A549 (cell line): ENCODE data around the gene CACNG5. TPM values are rescaled to one million over a fixed set of nuclear protein-coding genes. Genes with fewer than 3 reads are reported as not detected.

Source experiments
- ATAC-seq, 2 experiments: fragments of 200-7000 bp in 1 of 2; fragments of >200 bp in 1 of 2; cut with Nextera tagmentation in 1 of 2; cut with Tn5 transposase in 1 of 2; 3 replicates each; pipeline versions ENCODE4 v1.8.0 to v1.9.1; 2018 to 2020; ENCODE audit warnings: mild to moderate bottlenecking in 1 of 2, moderate library complexity in 1 of 2
- CTCF ChIA-PET: fragments of 300-600 bp; sonication (Branson Sonifier 250); formaldehyde crosslinking; extraction: SDS; loops from one replicate; lab custom pipeline; 2021; ENCODE audit warnings: antibody characterized with exemption, inconsistent platforms; lab: Yijun Ruan, JAX
- POLR2A ChIA-PET: fragments of 350-600 bp; formaldehyde crosslinking; extraction: SDS; loops from one replicate; lab custom pipeline; 2021; ENCODE audit warnings: antibody characterized with exemption, inconsistent platforms; lab: Yijun Ruan, JAX
- DNase-seq, 2 experiments: peaks; one replicate each; pipeline versions ENCODE4 v3.0.0 to v3.0.0-alpha.2; 2011 to 2016; ENCODE audit warnings: low read depth in 1 of 2, low spot score in 1 of 2
- FAIRE-seq: peaks from 2 replicates; lab custom pipeline; 2011; peaks lifted over from hg19 to GRCh38; lab: Jason Lieb, UNC
- H3K27ac ChIP-seq, 2 experiments: fragments of >200 bp; sonication (Bioruptor Twin); formaldehyde crosslinking; 3 replicates each; pipeline ENCODE4 v1.5.1; 2016 to 2017
- H3K4me1 ChIP-seq: fragments of >200 bp; sonication (Bioruptor Twin); formaldehyde crosslinking; 3 replicates; pipeline ENCODE4 v1.6.1; 2016
- H3K4me2 ChIP-seq: fragments of >200 bp; sonication (Bioruptor Twin); formaldehyde crosslinking; 3 replicates; pipeline ENCODE4 v1.6.1; 2016
- H3K4me3 ChIP-seq: fragments of >200 bp; sonication (Bioruptor Twin); formaldehyde crosslinking; 3 replicates; pipeline ENCODE4 v1.5.1; 2016
- H3K9me3 ChIP-seq: fragments of >200 bp; sonication (Bioruptor Twin); formaldehyde crosslinking; 3 replicates; pipeline ENCODE4 v1.6.1; 2016
- BHLHE40 ChIP-seq: IDR thresholded peaks from 2 replicates; pipeline ENCODE4 v1.6.1; 2012; ENCODE audit warnings: low read depth, low read length, inconsistent platforms
- CBX2 ChIP-seq: fragments of 200-600 bp; sonication (generic); IDR thresholded peaks from 2 replicates; pipeline ENCODE4 v1.6.1; 2016; ENCODE audit warnings: low read depth, mild to moderate bottlenecking, borderline replicate concordance
- CEBPB ChIP-seq, 2 experiments: fragments of >200 bp in 1 of 2; sonication (Bioruptor Twin) in 1 of 2; formaldehyde crosslinking in 1 of 2; IDR thresholded peaks; 2 replicates each; pipeline ENCODE4 v1.6.1; 2012 to 2016
- CHD4 ChIP-seq: fragments of 200-600 bp; sonication (generic); IDR thresholded peaks from 2 replicates; pipeline ENCODE4 v1.6.1; 2016; ENCODE audit warnings: antibody characterized with exemption, mild to moderate bottlenecking, borderline replicate concordance
- EHMT2 ChIP-seq: fragments of 200-600 bp; sonication (generic); IDR thresholded peaks from 2 replicates; pipeline ENCODE4 v1.6.1; 2016; ENCODE audit warnings: antibody characterized with exemption, low read depth, mild to moderate bottlenecking, moderate library complexity
- EP300 ChIP-seq, 2 experiments: fragments of >200 bp; sonication (Bioruptor Twin); formaldehyde crosslinking; IDR thresholded peaks; 2 replicates in 1 of 2; 3 replicates in 1 of 2; pipeline ENCODE4 v1.6.1; 2016 to 2017
- FOXS1 ChIP-seq: fragments of 250-450 bp; sonication (Bioruptor Pico); IDR thresholded peaks from 2 replicates; pipeline ENCODE4 v1.5.0; 2020; ENCODE audit warnings: mild to moderate bottlenecking, moderate library complexity
- GATA3 ChIP-seq: IDR thresholded peaks from 2 replicates; pipeline ENCODE4 v1.6.1; 2012; ENCODE audit warnings: borderline replicate concordance
- HDAC2 ChIP-seq: fragments of 200-600 bp; sonication (generic); IDR thresholded peaks from 2 replicates; pipeline ENCODE4 v1.6.1; 2016
- HOXA7 ChIP-seq: fragments of 250-450 bp; sonication (Bioruptor Pico); IDR thresholded peaks from 2 replicates; pipeline ENCODE4 v1.5.0; 2020; ENCODE audit warnings: mild to moderate bottlenecking, moderate library complexity
- HOXB13 ChIP-seq: fragments of 250-450 bp; sonication (Bioruptor Pico); IDR thresholded peaks from 2 replicates; pipeline ENCODE4 v1.5.0; 2020; ENCODE audit warnings: low read depth, mild to moderate bottlenecking, moderate library complexity
- JUNB ChIP-seq: fragments of >200 bp; sonication (Bioruptor Twin); formaldehyde crosslinking; IDR thresholded peaks from 2 replicates; pipeline ENCODE4 v1.6.1; 2016
- KDM1A ChIP-seq: fragments of 200-600 bp; sonication (generic); IDR thresholded peaks from 2 replicates; pipeline ENCODE4 v1.6.1; 2016; ENCODE audit warnings: low read depth, mild to moderate bottlenecking
- PHF8 ChIP-seq: fragments of 200-600 bp; sonication (generic); IDR thresholded peaks from 2 replicates; pipeline ENCODE4 v1.6.1; 2016; ENCODE audit warnings: low read depth, mild to moderate bottlenecking, antibody characterized with exemption, moderate library complexity, borderline replicate concordance
- POLR2A ChIP-seq: IDR thresholded peaks from 2 replicates; pipeline ENCODE4 v1.6.1; 2012; ENCODE audit warnings: mild to moderate bottlenecking, low read length
- RAD21 ChIP-seq, 2 experiments: fragments of >200 bp in 1 of 2; sonication (Bioruptor Twin) in 1 of 2; formaldehyde crosslinking in 1 of 2; IDR thresholded peaks in 1 of 2; conservative IDR thresholded peaks in 1 of 2; 2 replicates in 1 of 2; 3 replicates in 1 of 2; pipeline ENCODE4 v1.6.1; 2012 to 2018; ENCODE audit warnings: inconsistent platforms in 1 of 2
- TFCP2L1 ChIP-seq: fragments of 250-450 bp; sonication (Bioruptor Pico); IDR thresholded peaks from 2 replicates; pipeline ENCODE4 v1.5.0; 2021; ENCODE audit warnings: mild to moderate bottlenecking
- ZC3H11A ChIP-seq: fragments of 450-650 bp; IDR thresholded peaks from 2 replicates; pipeline ENCODE4 v1.6.1; 2014; ENCODE audit warnings: antibody characterized with exemption, mild to moderate bottlenecking
- ZFP36 ChIP-seq: fragments of 450-650 bp; IDR thresholded peaks from 2 replicates; pipeline ENCODE4 v1.6.1; 2014; ENCODE audit warnings: borderline replicate concordance; ENCODE audit not compliant: partially characterized antibody
- WGBS: methylation state at CpG from one replicate; pipeline ENCODE4 v1.1.6; 2017; ENCODE audit errors: missing lambda C conversion rate; 5-methylcytosine and 5-hydroxymethylcytosine counted together
- polyA plus RNA-seq, 4 experiments: library from polyadenylated mRNA; depleted of rRNA in 3 of 4; stranded (reverse); fragments of >200 nt; fragmentation: RNase III in 1 of 4; extraction: RNeasy Plus Mini Kit Qiagen cat#74134 plus additional on column Dnase treatment in 1 of 4; gene quantifications; 2 replicates in 3 of 4; 3 replicates in 1 of 4; pipeline ENCODE4 v1.2.3, GENCODE V29; 2011 to 2017
- TF ChIP-seq, protein P1 (sequence below): fragments of >200 bp; sonication (Bioruptor Twin); formaldehyde crosslinking; IDR thresholded peaks from 3 replicates; pipeline ENCODE4 v1.5.1; 2016
- TF ChIP-seq, protein P2 (sequence below): IDR thresholded peaks from 2 replicates; pipeline ENCODE4 v1.6.1; 2012; ENCODE audit warnings: low read depth, borderline replicate concordance
- TF ChIP-seq, protein P3 (sequence below): fragments of 200-600 bp; sonication (generic); IDR thresholded peaks from 2 replicates; pipeline ENCODE4 v1.6.1; 2016; ENCODE audit warnings: antibody characterized with exemption, mild to moderate bottlenecking, moderate library complexity
- TF ChIP-seq, protein P4 (sequence below): fragments of 250-450 bp; sonication (Bioruptor Pico); IDR thresholded peaks from 2 replicates; pipeline ENCODE4 v1.5.0; 2020; ENCODE audit warnings: low read depth, mild to moderate bottlenecking, moderate library complexity
- TF ChIP-seq, protein P5 (sequence below): IDR thresholded peaks from 2 replicates; pipeline ENCODE4 v1.6.1; 2012
- TF ChIP-seq, protein P6 (sequence below): fragments of 450-650 bp; IDR thresholded peaks from 2 replicates; pipeline ENCODE4 v1.6.1; 2014; ENCODE audit warnings: antibody characterized with exemption
- TF ChIP-seq, protein P7 (sequence below): IDR thresholded peaks from 2 replicates; pipeline ENCODE4 v1.6.1; 2012

The CACNG5 gene
- polyA plus RNA-seq, 2 of the 4 experiments (the other 2 are of a cell fraction): 0.09 TPM; not detected in 1

DNA sequence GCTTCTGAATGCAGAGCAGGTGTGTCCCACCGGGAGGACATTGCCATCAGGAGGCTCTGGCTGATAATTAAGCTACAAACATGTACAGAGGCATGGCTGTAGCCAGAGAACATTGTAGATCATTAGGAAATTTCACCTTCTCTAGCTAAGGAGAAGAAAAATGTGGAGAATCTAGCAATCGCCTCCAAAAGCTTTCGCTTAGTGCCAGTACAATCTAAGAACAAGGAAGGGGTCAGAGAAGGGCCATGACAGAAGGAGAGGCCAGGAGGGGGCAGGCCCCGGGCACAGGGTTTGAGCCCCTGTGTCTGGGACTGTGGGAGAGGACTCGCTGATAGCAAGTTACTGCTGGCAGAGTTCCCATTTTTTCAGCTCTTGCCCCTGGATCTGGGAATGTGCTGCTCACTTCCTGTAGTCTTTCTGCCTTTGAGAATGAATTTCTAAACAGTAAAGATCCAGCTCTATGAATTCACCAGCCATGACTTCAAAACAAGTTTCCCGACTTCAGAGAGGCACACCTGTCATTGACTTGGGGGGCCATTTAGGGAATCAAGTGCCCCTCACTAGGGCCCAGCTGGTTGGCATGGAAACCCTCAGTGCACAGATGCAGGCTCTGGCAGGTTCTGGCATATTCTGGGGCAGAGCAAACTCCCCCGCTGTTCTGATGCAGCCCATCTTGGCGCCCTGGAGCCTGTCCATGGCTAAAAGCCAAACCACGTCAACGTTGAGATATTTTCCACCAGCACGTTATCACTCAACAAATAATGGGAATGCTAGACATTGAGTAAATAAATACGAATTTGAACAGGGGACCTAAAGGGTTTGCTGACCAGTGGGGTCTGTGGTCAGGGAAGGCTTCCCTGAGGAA, 70.1 kb downstream of the CACNG5 start (continued):
- TF ChIP-seq, protein P1, sequence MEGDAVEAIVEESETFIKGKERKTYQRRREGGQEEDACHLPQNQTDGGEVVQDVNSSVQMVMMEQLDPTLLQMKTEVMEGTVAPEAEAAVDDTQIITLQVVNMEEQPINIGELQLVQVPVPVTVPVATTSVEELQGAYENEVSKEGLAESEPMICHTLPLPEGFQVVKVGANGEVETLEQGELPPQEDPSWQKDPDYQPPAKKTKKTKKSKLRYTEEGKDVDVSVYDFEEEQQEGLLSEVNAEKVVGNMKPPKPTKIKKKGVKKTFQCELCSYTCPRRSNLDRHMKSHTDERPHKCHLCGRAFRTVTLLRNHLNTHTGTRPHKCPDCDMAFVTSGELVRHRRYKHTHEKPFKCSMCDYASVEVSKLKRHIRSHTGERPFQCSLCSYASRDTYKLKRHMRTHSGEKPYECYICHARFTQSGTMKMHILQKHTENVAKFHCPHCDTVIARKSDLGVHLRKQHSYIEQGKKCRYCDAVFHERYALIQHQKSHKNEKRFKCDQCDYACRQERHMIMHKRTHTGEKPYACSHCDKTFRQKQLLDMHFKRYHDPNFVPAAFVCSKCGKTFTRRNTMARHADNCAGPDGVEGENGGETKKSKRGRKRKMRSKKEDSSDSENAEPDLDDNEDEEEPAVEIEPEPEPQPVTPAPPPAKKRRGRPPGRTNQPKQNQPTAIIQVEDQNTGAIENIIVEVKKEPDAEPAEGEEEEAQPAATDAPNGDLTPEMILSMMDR: no peak
- TF ChIP-seq, protein P2, sequence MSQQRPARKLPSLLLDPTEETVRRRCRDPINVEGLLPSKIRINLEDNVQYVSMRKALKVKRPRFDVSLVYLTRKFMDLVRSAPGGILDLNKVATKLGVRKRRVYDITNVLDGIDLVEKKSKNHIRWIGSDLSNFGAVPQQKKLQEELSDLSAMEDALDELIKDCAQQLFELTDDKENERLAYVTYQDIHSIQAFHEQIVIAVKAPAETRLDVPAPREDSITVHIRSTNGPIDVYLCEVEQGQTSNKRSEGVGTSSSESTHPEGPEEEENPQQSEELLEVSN: peak; percentile 35; the same call in 1 of the 2 replicates
- TF ChIP-seq EP300 (IDR thresholded peaks at IDR 0.05) (peak in 1 of 2 experiments; percentile 12; a peak in 3 of 5 replicates), TFCP2L1 (no peak), HDAC2 (no peak), CEBPB (IDR thresholded peaks at IDR 0.05) (peak in 1 of 2 experiments; percentile 38; a peak in 1 of 4 replicates), FOXS1 (CRISPR knock-in tag) (no peak)

DNA sequence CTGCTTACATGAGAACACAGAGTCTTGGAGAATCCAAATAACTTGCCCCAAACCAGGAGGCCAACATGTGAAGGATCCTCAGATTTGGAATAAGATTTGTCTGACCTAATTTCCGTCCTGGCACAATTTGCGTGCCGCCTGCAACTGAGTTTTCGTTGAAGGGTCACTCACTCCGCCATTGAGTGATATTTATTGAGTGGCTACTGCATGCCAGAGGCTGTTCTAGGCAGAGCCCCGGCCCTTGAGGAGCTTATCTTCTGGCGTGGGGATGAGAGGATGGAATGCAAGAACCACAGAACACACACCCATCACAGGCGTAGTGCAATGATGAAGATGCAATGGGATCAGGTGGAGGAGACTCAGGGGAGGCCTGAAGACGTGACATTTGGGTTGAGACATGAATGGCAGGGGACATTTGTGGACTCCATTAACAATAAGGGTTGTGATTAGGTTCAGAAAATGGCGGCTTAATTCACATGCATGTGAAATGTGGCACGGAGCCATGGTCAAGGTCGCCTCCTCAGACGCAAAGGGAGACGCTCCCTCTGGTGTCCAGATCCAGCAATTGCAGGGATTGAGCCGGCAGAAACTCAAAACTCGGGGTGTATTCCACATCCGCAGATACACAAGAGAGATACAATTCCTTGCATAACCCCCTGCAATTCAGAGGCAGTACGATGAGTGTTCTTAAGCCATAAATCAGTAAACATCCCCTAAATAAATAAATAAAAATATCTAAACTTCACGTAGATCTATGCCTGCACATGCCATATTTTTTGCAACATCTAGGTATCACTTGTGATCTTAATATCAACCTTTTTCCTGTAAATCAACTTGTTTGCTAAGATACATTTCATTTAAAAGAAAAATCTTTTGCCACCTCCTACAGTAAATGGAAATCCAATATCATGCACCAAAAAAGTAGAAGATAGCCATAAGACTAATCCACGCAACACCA, 71.7 kb downstream of the CACNG5 start:
- H3K4me3 ChIP-seq: no peak overlapping the region
- 43% methylated on average over 20 of the region's 20 CpGs for WGBS
- FAIRE-seq: peak; percentile 63
- peak; percentile 71 to 88 for DNase-seq
- POLR2A ChIA-PET: no interaction called here
- peak in 1 of 2 experiments; percentile 28; a peak in 3 of 6 replicates for ATAC-seq
- no peak overlapping the region; the same call in 2 of the 3 replicates for H3K4me2 ChIP-seq
- no peaks in the 10 kb centered on the region for H3K9me3 ChIP-seq
- peak overlapping the region; percentile 77 to 81 for H3K27ac ChIP-seq
- H3K4me1 ChIP-seq: peaks cover 31% of the 10 kb centered on the region
- CTCF ChIA-PET: interaction anchor here (0.6 to 6.0 kb wide), 23 partner anchors 8 to 1364 kb away, joined by 3 to 37 read pairs (median 4); no protein-coding TSS in a partner anchor
- TF ChIP-seq POLR2A (no peak), ZC3H11A (no peak), RAD21 (conservative IDR thresholded peaks at IDR 0.05 in 1 of 2, IDR thresholded peaks at IDR 0.05 in 1 of 2) (peak; percentile 90 to 96), CBX2 (no peak), ZFP36 (no peak), CHD4 (peak; percentile 48; the same call in 1 of the 2 replicates), CEBPB (IDR thresholded peaks at IDR 0.05) (0 out of 4 replicates have a peak, but pooled peaks of 1 of the 2 experiments have one; percentile 12), JUNB (no peak), HOXB13 (CRISPR knock-in tag) (peak; percentile 68; the same call in 1 of the 2 replicates), BHLHE40 (no peak), PHF8 (no peak), HOXA7 (CRISPR knock-in tag) (no peak), EHMT2 (peak; percentile 48; the same call in 1 of the 2 replicates), GATA3 (no peak), KDM1A (no peak)
- TF ChIP-seq, protein P3, sequence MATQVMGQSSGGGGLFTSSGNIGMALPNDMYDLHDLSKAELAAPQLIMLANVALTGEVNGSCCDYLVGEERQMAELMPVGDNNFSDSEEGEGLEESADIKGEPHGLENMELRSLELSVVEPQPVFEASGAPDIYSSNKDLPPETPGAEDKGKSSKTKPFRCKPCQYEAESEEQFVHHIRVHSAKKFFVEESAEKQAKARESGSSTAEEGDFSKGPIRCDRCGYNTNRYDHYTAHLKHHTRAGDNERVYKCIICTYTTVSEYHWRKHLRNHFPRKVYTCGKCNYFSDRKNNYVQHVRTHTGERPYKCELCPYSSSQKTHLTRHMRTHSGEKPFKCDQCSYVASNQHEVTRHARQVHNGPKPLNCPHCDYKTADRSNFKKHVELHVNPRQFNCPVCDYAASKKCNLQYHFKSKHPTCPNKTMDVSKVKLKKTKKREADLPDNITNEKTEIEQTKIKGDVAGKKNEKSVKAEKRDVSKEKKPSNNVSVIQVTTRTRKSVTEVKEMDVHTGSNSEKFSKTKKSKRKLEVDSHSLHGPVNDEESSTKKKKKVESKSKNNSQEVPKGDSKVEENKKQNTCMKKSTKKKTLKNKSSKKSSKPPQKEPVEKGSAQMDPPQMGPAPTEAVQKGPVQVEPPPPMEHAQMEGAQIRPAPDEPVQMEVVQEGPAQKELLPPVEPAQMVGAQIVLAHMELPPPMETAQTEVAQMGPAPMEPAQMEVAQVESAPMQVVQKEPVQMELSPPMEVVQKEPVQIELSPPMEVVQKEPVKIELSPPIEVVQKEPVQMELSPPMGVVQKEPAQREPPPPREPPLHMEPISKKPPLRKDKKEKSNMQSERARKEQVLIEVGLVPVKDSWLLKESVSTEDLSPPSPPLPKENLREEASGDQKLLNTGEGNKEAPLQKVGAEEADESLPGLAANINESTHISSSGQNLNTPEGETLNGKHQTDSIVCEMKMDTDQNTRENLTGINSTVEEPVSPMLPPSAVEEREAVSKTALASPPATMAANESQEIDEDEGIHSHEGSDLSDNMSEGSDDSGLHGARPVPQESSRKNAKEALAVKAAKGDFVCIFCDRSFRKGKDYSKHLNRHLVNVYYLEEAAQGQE: no peak
- TF ChIP-seq, protein P4, sequence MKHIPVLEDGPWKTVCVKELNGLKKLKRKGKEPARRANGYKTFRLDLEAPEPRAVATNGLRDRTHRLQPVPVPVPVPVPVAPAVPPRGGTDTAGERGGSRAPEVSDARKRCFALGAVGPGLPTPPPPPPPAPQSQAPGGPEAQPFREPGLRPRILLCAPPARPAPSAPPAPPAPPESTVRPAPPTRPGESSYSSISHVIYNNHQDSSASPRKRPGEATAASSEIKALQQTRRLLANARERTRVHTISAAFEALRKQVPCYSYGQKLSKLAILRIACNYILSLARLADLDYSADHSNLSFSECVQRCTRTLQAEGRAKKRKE (CRISPR knock-in tag): 0 out of 2 replicates have a peak, but pooled peaks have one; percentile 49
- TF ChIP-seq, protein P5, sequence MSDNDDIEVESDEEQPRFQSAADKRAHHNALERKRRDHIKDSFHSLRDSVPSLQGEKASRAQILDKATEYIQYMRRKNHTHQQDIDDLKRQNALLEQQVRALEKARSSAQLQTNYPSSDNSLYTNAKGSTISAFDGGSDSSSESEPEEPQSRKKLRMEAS: peak; percentile 82
- TF ChIP-seq, protein P6, sequence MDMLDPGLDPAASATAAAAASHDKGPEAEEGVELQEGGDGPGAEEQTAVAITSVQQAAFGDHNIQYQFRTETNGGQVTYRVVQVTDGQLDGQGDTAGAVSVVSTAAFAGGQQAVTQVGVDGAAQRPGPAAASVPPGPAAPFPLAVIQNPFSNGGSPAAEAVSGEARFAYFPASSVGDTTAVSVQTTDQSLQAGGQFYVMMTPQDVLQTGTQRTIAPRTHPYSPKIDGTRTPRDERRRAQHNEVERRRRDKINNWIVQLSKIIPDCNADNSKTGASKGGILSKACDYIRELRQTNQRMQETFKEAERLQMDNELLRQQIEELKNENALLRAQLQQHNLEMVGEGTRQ: no peak
- TF ChIP-seq, protein P7, sequence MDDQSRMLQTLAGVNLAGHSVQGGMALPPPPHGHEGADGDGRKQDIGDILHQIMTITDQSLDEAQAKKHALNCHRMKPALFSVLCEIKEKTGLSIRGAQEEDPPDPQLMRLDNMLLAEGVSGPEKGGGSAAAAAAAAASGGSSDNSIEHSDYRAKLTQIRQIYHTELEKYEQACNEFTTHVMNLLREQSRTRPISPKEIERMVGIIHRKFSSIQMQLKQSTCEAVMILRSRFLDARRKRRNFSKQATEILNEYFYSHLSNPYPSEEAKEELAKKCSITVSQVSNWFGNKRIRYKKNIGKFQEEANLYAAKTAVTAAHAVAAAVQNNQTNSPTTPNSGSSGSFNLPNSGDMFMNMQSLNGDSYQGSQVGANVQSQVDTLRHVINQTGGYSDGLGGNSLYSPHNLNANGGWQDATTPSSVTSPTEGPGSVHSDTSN: no peak
